NCI-H460 (cell line): ENCODE data around the gene KRT15. TPM values are rescaled to one million over a fixed set of nuclear protein-coding genes. Genes with fewer than 3 reads are reported as not detected.

ENCODE experiments used
- DNase-seq: peaks from one replicate; pipeline ENCODE4 v3.0.0-alpha.2; 2016; ENCODE audit warnings: low read depth; ENCODE audit errors: extremely low read depth
- total RNA-seq: library from RNA; depleted of rRNA; stranded (reverse); fragments of >200 nt; shearing (Covaris generic); gene quantifications from 2 replicates; pipeline ENCODE4 v1.2.3, GENCODE V29; 2014

Gene KRT15
- total RNA-seq, 1 experiment from 2014 or later: 3.7 TPM

DNA sequence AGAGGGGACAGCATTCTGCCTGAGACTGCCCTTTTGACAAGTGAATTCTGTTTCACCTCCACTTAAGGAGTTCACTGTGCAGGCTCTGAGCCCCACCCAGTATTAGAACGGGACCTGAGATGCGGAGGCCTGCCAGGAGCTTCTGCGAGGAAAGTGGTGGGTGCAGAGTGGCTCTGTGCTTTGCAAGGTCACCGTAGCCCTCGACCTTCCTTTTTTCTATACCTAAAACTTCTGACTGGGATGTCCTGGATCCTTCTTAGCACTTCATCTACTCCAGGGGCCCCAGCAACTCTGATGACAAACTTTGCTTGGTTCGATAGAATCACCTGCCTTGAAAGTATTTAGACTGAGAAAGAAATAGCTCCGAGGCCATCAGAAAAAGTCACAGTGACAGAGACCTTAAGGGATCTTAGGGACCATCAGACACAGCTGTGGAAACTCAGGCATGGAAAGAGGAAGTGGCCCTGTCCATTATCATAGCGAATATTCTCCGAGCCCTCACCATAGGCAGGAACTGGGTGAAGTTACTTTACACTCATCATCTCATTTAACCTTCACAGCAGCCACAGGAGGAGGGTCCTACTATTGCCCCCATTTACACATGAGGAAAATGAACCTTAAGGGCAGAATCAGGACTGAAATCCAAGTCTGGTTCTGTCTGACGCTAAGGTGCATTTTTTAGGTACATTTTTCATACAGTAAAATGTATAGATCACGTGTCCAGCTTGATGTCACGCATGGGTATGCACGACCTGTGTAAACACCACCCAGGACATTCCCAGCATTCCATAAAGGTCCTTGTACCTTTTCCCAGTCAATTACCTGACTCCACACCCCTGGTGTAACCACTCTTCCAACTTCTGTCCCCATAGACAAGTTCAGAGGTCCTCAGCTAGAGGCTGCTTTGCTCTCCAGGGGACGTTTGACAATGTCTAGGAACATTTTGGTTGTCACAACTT is 12.6 kb downstream of the KRT15 start:
- DNase-seq: no peak

DNA sequence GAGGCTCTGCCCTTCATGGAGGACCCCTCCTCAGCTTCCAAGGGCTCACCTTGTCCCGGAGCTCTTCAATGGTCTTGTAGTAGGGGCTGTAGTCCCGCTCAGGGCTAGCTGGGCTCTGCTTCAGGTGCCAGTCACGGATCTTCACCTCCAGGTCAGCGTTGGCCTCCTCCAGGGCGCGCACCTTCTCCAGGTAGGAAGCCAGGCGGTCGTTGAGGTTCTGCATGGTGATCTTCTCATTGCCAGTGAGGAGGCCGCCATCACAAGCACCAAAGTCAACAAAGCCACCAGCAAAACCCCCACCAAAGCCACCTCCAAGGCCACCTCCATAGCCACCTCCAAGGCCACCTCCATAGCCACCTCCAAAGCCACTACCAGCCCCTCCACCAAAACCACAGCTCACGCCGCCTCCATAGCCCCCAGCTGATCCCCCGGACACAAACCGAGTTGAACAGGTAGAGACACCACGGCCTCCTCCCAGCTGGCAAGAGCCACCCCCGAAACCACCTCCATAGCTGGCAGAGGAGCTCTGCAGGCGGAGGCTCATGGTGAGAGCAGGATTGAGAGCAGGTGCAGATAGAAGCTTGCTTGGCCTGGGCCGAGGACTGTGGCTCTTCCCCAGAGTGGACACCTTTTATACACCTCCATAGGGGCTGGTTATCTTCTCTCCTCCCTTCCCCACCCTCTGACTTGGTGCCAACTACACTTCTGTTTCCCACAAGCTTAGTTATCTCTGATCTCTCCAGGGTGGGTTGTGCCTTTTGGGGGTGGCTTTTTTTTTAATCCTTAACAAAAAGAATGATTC is 13.5 kb downstream of the KRT15 start, which contains the start of gene KRT13:
KRT13 (minus strand) TSS at position 606 of the 802 bp plus-strand sequence; CDS start at position 544, 62 bp downstream.
- DNase-seq: no peak

- no peak for DNase-seq
Observed at GRCh38 chr17:41504246-41504977, 14.3 kb downstream of the KRT15 start.

- DNase-seq: no peak
Observed at GRCh38 chr17:41503202-41503601, 15.5 kb downstream of the KRT15 start.

DNA sequence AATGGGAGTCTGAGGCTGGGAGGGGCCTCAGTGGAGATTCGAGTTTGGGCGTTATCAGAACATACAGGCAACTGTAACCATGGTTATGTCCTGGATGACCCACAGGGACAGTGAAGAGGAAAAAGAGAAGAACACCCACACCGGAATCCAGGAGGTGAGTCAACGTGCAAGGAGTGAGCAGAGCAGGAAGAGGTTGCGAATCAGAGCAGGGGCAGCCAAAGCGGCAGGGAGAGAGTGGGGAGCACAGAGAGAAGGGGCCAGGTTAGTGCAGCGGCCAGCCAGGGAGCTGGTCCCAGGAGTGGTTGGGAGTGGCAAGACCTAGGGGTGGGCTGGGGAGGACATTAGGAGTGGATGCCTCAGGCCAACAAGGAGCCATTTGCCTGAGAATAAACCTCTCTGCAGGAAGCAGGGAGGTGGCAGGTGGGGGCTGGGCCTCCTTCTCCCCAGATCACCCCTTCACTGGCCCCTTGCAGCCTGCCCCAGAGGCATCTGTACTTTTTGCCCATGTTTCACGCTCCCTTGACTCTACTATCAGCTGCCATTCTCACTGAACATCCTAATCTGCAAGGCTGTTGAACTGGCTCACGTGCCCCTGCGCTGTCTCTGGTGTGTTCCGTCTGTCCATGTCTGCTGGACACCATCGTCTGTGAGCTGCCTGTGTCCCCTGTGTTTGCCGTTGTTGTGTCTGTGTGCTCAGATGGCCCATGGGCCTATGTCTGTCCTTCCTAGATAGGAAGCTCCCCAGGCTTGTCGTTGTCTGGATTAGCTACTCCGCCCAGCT is 18.4 kb downstream of the KRT15 start:
- no peak for DNase-seq

DNA sequence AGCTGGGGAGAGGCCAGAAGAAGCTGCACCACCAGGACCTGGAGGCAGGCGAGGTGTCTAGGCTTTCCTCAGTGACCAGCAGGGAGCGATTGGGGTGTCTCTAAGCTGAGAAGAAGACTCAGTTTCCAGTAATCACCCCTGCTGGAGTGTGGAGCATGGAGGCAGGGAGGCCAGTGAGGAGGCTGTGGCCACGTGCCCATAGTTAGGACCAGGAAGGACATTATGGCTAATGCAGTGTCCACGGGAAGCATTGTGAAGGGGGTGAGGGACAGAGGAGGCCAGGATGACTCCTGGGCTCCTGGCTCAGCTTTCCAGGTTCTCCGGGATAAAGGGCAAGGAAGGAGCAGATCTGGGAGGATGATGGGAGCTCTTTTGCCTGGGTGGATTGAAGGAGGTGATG is 19.0 kb downstream of the KRT15 start:
- no peak for DNase-seq

DNA sequence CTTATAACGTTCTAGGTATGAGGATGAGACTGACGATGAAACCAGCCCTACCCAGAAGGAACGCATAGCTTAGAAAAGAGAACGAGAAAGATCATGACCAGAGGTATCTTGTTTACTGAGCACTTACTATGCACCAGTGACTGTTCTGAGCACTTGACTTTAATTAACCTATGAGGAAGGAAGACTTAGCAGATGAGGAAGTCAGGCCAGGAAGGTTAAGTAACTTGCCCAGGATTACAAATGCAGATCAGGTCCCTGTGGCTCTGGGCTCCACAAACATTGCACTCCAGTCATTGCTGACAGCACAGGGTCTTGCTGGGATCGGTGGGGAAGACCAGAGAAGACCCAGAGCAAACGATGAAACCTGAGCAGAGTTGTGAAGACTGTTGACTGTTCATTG is 20.4 kb downstream of the KRT15 start:
- no peak for DNase-seq

DNA sequence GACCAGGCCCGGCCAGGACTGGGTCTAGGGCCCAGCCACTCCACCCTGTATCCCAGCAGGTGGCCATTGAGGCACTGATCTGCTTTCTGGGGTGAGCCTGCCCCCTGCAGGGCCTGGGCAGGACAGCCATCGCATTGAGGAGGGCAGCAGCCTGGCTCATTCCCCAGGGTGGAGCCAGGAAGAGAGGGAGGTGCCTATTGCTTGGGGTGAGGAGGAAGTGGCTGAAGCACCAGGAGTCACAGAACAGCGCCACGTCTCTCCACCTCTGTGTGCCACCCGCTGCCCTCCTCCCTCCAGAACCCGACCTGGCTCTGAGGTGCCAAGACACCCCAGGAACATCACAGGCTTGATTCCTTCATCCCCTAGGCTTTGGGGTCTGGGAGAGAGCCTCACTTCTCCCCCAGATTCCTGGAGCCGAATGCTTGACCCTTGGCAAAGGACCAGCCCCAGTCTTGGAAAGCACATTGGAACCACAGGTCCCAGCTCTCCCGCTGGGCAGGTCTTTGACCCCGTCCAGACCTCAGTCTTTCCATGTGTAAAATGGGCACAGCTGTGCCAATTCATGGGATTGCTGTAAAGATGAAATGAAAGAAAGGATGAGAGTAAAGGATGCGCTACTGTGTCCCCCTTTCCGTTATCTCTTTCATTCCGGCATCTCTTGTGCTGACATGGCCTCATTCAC is 21.7 kb downstream of the KRT15 start:
- DNase-seq: peak; percentile 85

- DNase-seq: no peak
Observed at GRCh38 chr17:41494524-41494923, 24.2 kb downstream of the KRT15 start.

DNA sequence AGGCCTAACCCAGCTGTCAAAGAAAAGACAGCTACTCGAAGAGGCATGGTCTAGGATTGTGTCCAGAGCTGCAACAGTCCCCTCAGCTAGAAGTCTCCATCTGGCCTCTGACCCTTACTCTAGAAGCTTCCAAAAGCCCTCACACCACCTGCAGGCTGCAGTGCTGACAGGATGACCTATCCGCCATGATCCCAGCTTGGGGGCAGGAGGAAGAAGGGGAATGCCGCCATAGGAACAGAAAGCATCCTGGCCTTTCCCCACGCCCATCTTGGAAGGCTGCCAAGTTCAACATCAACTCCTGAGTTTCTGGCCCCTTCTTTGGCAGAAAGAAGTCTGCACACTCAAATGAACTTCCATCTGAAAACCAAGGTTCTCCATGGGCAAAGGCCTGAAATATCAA is 25.9 kb downstream of the KRT15 start:
- DNase-seq: no peak

GRCh38 chr17:41492351-41492750 is 26.3 kb downstream of the KRT15 start:
- no peak for DNase-seq

DNA sequence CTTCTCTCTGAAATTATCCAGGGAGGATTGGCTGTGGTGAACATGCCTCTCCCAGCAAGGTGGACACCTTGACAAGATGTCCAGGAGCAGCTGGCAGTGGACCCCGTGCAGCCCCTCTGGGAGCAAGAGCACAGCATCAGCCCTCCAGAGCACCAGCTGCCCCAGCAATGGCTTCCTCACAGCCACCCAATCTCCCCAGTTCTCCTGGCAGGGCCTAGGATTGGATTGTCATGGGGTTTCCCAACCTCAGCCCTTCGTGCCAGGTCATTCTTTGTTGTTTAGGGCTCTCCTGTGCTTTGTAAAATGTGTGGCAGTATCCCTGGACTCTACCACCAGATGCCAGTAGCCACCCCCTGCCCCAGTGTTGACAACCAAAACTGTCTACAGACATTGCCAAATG is 27.2 kb downstream of the KRT15 start:
- DNase-seq: no peak

DNA sequence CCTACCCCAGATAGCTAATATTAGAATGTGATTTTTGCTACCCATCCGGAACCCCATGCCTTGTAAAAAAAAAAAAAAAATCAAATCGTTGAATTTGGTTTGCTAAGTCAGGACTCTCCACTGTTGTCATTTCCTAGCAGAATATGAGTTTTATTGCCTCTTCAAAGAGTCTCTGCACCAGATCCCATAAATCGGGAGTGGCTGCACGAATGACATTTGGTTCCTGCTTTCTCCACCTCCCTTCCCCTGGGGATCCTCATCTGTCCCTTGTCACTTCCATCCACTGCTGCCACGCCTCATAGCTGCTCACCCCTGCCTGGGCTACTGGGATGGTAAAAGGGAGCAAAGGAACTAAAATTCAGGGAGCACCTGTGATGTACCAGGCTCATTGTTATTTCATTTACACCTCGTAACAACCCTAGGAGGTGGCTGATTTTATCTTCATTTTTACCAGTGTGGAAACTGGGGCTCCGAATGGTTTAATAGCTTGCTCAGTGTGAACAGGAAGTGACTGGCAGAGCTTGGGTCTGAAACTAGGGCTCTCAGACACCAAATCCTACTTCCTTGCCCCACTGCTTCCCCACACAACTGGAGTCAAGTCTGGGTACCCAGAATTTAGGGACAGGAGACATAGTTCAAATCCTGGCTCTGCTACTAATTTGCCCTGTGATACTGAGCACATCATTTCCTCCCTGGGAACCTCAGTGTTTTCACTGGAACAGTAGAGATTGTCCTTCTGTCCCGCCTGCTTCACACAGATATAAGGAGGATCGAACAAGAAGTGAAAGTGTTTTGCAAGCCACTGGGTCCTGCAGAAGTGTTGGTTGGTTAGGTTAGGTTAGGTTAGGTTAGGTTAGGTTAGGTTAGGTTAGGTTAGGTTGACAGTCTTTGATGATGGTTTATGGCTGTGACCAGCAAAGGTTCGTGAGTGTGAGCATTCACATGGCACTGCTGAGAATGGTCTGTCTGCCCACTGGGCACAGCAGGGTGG is 28.4 kb downstream of the KRT15 start:
- no peak for DNase-seq

DNA sequence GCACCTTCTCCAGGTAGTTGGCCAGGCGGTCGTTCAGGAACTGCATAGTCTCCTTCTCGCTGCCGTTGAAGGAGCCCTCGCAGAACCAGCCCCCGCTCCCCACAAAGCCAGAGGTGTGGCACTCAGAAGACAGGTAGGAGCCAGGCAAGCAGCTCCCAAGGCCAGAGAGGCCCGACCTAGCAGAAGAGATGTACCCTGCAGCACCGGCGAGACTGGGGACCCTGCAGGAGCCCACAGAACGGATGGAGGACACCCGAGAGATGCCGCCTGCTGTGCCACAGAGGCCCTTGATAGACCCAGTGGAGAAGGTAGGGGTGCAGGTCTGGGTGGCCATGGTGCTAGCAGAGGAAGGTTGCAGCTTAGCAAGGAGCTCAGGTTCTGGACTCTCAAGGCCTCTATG is 29.2 kb downstream of the KRT15 start, which contains the start of gene KRT36:
KRT36 (minus strand) TSS at position 380 of the 400 bp plus-strand sequence; CDS start at position 334, 46 bp downstream.
- no peak for DNase-seq

GRCh38 chr17:41486809-41487530 is 31.7 kb downstream of the KRT15 start:
- peak; percentile 21 for DNase-seq

DNA sequence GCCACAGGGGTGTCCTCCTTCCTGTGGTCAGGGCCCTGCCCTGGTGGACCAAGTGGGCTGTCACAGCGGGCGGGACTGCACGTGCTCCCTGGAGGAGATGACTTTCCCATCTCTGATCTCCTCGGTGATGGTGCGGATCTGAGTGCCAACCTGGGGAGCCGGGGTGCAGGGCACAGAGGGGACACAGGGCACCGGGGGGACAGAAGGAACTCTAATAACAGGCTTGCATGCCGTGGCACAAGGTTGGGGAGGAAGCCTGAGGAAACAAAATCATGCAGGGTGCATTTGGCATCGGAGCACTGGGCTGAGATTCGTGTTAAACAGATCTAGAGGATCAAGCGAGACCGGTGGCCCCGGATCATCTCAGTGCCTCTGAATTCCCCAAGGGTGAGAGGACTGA is 32.4 kb downstream of the KRT15 start:
- no peak for DNase-seq
